AG09309 (cell line): ENCODE measurements around the gene NUP214.

Experiments
- DNase-seq: peaks from one replicate; pipeline ENCODE4 v3.0.0-alpha.2; 2010; ENCODE audit warnings: low read depth
- H3K4me3 ChIP-seq: 2 replicates; pipeline ENCODE4 v1.5.1; 2011; ENCODE audit warnings: mild to moderate bottlenecking, low read depth, low read length, moderate library complexity; ENCODE audit not compliant: control insufficient read depth
- TF ChIP-seq, protein P1 (sequence below): IDR thresholded peaks from 2 replicates; pipeline ENCODE4 v1.5.1; 2011; ENCODE audit warnings: mild to moderate bottlenecking, low read depth, low read length, inconsistent platforms; ENCODE audit not compliant: insufficient read depth, control insufficient read depth; ENCODE audit errors: missing control alignments

Gene NUP214

DNA sequence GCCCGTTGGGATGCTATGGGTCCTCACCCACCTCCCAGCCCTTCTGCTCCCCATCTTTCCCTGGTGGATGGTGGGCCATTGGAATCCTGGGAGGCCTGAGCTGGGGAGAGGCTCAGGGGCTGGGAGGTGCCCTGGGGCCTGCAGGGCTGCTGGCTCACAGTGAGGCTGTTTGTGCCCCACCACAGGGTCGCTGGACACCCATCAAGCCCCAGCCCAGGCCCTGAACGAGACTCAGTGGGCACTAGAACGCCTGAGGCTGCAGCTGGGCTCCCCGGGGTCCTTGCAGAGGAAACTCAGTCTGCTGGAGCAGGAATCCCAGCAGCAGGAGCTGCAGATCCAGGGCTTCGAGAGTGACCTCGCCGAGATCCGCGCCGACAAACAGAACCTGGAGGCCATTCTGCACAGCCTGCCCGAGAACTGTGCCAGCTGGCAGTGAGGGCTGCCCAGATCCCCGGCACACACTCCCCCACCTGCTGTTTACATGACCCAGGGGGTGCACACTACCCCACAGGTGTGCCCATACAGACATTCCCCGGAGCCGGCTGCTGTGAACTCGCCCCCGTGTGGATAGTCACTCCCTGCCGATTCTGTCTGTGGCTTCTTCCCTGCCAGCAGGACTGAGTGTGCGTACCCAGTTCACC, 33.9 kb upstream of the NUP214 start:
- no peak for DNase-seq
- no peak overlapping the region for H3K4me3 ChIP-seq
- TF ChIP-seq, protein P1, sequence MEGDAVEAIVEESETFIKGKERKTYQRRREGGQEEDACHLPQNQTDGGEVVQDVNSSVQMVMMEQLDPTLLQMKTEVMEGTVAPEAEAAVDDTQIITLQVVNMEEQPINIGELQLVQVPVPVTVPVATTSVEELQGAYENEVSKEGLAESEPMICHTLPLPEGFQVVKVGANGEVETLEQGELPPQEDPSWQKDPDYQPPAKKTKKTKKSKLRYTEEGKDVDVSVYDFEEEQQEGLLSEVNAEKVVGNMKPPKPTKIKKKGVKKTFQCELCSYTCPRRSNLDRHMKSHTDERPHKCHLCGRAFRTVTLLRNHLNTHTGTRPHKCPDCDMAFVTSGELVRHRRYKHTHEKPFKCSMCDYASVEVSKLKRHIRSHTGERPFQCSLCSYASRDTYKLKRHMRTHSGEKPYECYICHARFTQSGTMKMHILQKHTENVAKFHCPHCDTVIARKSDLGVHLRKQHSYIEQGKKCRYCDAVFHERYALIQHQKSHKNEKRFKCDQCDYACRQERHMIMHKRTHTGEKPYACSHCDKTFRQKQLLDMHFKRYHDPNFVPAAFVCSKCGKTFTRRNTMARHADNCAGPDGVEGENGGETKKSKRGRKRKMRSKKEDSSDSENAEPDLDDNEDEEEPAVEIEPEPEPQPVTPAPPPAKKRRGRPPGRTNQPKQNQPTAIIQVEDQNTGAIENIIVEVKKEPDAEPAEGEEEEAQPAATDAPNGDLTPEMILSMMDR = no peak

DNA sequence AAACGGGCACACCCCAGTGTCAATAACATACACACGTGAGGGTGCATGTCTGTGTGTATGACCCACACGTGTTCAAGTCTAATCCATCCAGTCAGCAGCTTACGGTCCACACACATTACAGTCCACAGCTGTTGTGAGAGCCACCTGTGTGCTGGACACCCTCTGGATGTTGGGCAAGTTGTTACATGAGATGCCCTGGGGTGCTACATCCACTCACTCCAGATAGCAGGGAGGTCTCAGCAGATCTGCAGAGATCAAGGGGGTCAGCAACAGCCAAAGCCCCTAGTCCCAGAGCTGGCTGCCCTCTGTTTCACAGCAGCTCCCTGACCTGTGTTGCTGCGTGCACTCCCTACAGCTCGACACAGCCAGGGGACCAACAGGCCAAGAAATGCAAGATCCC, 33.4 kb upstream of the NUP214 start:
- TF ChIP-seq, protein P1 = no peak
- no peak overlapping the region for H3K4me3 ChIP-seq
- DNase-seq = no peak

DNA sequence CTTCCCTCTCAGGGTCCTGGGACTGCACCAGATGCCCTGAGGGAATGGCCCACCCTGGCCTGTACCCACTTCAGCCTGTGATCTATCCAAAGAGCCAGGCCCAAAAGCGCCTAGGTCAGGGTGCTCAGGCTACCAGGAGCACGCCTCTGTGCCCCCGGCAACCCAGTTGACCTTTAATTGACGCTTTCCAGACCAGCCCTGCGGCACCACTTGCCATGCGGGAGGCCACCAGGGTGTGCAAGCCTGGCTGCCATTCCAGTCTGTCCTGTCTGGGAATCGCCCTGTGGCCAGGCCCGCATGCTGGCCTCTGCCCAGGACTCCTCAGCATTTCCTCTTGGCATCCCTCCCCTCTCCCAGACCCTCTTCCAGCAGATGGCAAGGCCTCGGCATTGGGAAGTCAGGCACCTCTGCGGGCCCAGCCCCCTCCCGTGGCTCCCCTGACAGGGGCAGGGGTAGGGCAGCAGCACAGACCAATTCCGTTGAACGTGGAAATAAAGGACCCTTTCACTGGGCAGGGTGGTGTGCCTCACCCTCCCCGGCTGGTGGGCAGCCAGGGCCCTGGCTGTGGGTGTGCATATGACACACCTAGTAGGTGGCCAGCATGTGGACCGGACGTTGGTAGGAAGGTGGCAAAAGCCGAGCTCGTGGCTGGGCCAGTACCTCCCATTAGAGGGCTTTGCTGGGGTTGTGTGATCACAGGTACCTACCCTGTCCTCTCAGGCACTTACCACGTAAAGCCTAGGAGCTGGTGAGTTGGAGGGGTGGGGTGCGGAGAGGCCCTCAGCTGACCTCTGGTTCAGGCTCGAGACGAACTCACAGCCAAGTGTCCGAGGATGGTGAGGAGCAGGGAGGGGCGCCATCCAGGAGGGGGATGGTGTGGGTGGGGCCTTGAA, 32.6 kb upstream of the NUP214 start:
- no peak for DNase-seq
- TF ChIP-seq, protein P1 = no peak
- no peak overlapping the region for H3K4me3 ChIP-seq

DNA sequence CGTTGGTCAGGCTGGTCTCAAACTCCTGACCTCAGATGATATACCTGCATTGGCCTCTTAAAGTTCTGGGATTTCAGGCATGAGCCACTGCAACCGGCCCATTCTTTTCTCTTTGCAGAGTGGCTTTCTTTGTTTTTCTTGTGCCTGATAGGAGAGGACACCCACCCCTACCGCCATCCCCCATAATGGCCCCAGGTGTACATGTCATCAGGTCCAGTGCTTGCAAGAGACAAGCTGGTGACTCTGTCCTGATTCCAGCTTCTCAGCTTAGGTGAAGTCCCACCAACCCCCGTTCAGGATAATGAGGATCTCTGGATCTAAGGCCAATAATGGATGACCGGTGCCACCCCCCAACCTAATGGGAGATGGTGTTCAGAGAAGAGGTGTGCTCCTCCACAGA, 31.4 kb upstream of the NUP214 start:
- H3K4me3 ChIP-seq = no peak overlapping the region
- TF ChIP-seq, protein P1 = no peak
- DNase-seq = no peak

DNA sequence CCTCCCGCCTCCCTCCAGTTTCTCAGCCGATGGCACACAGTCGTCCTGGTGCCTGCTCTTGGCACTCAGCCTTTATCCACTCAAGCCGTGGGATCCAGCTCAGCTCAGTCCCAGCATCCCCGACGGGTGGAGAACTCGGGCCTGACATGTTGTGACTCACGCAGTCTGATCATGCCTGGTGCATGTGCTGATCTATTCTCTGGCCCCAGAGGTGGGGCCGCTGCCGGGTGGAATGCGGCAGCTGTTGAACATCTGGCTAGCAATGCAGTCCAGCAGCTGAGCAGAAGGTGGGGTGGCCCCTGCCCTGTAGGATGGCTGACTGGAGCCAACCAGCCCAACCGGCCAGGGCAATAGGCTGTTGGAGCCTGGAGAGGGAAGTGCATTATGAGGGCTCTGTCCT, 30.8 kb upstream of the NUP214 start:
- TF ChIP-seq, protein P1 = no peak
- no peak overlapping the region for H3K4me3 ChIP-seq
- peak; percentile 3 for DNase-seq

DNA sequence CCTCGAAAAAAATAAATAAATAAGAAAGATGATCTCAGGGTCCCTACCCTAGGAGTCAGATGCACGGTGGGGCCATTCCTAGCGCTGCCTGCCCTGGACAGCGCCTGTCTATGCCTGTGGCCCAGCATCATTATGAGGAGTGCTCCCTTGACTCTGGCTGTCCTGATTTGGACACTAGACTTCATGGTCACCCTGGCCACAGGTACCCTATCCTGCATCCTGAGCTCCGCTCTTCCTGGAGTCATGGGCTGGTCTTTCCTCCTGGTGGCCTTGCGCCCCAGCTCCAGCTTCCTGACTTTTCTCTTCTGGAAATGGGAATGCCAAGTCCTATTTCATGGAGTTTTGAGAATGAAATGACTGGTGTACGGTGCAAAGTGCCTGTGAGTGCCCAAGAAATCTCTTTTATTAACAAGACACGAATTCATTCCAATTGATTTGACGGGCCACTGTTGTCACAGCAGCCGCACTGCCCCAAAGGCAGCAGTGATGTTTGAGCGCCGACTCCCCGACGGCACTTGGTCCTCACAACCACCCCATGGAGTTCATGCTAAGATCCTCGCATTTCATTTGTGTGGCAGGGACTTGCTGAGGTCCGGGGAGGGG, 29.6 kb upstream of the NUP214 start:
- no peak overlapping the region for H3K4me3 ChIP-seq
- TF ChIP-seq, protein P1 = no peak
- no peak for DNase-seq
